Thyroid gland (tissue), 4 donors: ENCODE results near the gene ARMH3.

Experiments
- POLR2A ChIP-seq, 2 donors: fragments of 450-650 bp; IDR thresholded peaks; one replicate each; pipeline ENCODE4 v1.6.1; 2017; ENCODE audit warnings: antibody characterized with exemption in 2 of 2, mild to moderate bottlenecking in 2 of 2, moderate library complexity in 1 of 2
- TF ChIP-seq, protein P1 (sequence below), 6 experiments: fragments of 200-600 bp in 3 of 6; fragments of 450-650 bp in 3 of 6; sonication (generic) in 3 of 6; IDR thresholded peaks; one replicate each; pipeline ENCODE4 v1.5.1; 2016 to 2019; ENCODE audit warnings: antibody characterized with exemption in 6 of 6, mild to moderate bottlenecking in 2 of 6, inconsistent platforms in 1 of 6, moderate library complexity in 1 of 6

DNA sequence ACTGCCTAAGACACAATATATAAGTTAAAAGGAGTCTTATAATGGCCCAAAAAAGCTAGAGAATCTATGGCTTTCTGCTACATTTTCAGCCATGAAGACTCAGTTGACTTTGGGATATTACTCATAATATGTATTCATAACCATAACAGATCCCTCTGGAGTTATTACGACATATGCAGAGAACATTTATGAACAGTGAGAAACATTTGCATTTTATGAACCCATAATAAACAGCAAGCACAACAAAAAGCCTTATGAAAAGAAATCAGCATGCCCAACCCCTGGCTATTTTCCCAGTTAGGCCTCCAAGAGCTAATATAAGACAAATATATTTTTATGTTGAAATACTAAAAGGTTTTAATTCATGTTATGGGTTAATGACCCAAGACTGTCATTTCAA lies 52.4 kb downstream of the ARMH3 start:
- TF ChIP-seq, protein P1, sequence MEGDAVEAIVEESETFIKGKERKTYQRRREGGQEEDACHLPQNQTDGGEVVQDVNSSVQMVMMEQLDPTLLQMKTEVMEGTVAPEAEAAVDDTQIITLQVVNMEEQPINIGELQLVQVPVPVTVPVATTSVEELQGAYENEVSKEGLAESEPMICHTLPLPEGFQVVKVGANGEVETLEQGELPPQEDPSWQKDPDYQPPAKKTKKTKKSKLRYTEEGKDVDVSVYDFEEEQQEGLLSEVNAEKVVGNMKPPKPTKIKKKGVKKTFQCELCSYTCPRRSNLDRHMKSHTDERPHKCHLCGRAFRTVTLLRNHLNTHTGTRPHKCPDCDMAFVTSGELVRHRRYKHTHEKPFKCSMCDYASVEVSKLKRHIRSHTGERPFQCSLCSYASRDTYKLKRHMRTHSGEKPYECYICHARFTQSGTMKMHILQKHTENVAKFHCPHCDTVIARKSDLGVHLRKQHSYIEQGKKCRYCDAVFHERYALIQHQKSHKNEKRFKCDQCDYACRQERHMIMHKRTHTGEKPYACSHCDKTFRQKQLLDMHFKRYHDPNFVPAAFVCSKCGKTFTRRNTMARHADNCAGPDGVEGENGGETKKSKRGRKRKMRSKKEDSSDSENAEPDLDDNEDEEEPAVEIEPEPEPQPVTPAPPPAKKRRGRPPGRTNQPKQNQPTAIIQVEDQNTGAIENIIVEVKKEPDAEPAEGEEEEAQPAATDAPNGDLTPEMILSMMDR (IDR thresholded peaks at IDR 0.05), result no peak
- no peak for TF ChIP-seq POLR2A (IDR thresholded peaks at IDR 0.05)
